H4 (cell line): ENCODE results near the gene PPY. TPM values are rescaled to one million over a fixed set of nuclear protein-coding genes. Genes with fewer than 3 reads are reported as not detected.
A peak's percentile ranks its signal among the peaks of the same experiment; 100 is the strongest.
"Not testable (repeated sequence)": the region's sequence is repeated elsewhere in the genome, so short reads cannot be mapped to it uniquely, and the experiment has no call there.

Source experiments
- DNase-seq: peaks from one replicate; pipeline ENCODE4 v3.0.0-alpha.2; 2015; ENCODE audit warnings: low spot score
- total RNA-seq: library from RNA; depleted of rRNA; stranded (reverse); fragments of >200 nt; shearing (Covaris generic); gene quantifications from 2 replicates; pipeline ENCODE4 v1.2.3, GENCODE V29; 2014; rRNA removed

The PPY gene
- total RNA-seq, 1 experiment from 2014 or later = not detected

DNA sequence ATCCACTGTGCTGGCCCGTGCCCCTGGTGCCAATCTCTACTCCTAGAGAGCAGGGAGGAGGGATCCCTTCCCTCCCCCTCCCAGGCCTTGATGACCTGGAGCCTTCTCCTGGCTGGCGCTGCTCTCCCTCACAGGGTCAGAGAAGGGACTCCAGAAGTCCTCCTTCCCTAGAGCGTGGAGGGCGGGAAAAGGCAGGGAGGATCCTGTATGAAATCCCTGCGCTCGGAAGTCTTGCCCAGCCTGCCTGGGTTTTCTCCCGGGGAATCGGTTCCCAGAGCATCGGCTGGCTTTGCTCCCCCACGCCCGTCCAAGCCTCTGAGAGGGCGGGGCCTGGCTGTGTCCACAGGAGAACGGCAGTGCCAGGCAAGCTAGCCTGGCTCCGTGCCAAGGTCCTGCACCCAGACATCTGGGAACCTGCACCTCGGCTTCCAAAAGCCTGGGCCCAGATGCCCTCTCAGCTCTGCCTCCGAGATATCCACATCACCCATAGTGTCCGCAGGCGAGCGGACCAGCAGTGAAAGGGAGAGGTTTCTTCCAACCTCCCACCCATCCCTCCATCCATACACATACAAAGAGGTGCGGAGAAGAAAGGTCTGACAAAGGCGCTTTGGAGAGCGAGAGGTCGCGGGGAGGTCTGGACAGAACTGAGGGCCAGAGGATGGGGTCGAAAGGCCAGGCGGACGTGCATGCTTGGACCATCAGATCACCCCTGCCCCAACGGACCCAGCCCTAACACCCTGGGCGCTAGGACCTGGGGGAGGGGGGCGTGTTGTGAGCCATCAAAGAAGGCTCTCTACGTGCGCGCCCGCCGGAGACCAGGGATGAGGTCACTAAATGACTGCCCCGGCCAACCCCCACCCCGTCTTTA, 36.1 kb downstream of the PPY start:
- no peak for DNase-seq

DNA sequence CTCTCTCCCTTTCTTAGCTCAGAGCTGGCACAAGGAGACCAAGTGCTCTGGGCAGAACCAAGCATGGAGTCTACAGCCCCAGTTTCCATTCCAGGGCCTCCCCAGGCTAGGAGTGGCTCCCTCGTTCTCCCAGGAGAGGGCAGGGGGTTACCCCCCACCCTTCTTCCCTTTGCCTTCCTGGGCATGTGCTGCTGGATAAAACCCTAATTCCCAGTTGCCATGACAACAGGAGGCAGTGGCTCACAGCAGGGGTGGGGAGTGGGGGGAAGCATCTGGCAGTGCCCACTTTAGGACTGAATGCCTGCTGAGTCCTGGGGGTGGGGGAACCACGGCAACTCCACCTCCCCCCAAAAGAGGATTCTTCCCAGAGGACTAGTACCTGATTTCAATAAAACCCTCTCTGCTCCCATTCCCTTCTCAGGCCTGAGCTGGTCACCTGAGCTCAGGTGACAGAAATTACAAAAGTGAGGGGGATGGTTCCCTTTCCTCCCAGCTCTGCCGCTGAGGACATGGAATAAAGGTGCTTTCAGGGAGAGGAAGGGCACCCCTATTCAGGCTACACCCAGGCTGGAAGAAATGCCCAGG, 36.8 kb downstream of the PPY start:
- DNase-seq = no peak

DNA sequence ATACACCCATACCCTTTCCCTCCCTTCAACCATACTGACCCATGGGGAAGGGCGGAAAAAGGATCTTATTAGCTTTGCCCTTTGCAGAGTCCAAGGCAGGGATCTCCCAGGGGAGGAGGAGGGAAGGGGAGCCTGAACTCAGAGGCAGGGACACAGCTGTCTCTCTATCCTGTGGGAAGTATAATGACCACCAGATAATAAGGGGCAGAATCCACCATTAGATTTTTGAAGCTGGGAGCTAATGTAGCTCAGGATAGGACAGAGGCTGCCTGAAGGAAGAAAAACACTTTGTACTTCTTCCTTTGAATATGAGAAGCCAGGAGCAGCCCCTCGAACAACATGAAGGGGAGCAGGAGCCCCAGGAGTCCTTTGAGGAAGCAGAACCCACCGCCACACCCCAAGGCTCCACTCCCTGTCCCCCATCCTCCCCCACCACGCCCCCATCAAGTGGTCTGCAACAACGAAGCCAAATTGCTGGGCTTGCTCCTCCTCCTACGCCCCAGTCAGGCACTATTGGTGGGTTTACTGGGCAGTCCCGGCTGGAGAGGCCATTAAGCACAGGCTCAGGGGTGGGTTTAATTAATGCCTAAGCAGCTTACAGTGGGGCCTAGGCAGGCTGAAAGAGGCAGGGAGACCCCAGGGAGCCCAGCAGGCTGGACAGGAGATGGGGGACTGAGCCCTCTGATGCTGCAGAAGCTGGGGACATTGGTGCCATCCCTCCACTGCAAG, 40.3 kb downstream of the PPY start:
- DNase-seq = no peak

DNA sequence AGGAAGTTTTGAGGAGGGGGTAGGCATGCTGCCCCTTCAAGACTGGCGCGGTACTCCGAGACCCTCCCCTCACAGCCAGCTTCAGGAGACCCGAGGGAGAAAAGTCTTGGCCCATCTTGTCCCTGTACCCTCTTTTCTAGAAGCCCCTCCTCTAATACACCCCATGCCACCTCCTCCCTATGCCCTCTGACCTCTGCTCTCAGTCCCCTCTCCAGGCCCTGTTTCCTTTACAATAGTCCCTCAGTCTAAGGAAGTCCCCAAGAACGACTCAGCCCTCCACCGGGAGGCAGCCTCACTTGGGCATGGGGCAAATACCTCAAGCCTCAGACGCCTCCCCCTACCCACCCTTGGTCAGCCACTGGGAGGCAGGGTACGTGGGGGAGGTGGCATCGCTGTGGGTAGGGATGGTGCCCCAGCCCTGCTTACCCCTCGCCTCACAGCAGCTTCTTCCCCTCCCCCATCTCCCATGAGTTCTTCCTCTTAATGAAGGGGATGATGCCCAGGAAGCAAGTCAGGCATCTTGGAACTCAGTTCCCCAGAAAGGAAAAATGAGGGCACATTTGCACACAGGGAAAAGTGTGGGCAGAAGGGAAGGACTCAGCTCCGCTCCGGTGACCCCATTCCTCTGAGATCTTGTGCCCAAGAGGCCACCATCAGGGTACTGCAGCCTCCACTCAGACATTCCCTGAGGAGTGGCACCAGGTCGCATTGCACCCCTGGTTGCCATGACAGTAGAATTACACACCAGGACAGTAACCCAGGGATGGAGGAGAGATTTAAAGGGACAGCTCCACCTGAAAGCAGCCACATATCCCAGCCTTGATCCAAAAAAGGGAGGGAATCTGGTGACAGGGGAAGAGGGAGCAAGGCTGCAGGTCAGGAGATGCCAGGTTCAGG, 41.2 kb downstream of the PPY start:
- DNase-seq = no peak

DNA sequence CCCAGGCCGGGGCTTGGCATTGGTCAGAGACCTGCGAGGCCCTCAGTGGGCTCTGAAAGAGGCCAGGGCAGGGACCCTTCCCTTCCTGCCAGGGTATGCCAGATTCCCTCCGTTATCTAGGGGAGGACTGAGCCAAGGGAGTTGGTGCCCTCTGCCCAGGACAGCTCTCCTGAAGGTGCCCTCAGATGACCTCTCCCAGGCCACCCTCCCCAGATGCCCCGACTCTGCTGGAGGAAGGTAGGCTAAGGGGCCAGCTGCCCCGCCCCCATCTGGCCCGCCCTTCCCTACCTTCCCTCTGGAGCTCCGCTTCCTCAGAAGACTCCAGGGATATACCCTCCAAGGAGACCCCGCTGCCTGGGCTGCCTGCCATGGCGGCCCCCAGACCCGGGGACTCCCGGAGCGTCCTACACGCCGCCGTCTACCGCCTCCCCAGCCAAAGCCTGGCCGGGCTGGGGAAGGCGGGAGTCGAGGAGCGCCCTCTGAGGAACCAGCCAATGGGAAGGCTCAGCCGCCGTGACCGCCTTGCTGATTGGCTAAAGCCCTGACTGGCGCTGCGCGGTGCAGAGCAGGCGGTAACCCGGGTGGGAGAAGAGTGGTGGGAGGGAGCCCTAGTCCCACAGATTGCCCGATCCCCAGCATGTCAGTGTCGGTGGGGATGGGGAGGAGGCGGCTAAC, 42.0 kb downstream of the PPY start:
- DNase-seq = peak; percentile 82

DNA sequence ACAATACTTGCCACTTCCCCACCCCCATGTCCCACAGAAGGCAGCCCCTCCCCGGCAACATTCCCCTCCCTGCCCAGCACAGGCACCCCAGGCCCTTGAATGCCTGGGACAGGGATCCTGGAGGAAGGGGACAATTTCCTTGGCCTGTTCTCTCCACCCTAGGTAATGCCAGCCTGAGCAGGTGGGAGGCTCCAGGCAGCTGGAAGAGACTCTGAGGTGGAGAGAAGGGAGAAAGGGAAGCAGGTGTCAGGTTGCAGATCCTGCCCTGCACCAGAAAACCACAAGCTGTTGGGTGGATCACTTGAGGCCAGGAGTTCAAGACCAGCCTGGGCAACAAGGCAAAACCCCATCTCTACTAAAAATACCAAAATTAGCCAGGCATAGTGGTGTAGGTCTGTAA, 43.8 kb downstream of the PPY start:
- DNase-seq = no peak

DNA sequence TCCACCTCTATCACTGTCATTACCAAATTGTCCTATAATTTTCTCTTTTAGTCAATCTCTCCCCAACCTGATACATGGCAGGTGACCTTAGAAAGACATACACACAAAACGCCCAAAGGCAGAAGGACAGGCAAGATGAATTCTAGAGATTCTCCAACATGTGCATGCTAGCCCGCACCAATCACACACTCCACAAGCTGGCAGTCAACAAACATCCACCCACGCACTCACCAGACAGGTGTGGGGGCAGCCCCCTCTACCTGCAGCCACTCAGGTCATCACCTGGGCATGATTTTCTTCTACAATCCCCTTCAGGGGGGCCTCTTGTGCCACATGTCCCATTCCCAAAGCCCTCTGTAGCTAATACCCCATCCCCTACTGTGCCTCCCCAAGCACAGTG, 44.4 kb downstream of the PPY start:
- DNase-seq = no peak

DNA sequence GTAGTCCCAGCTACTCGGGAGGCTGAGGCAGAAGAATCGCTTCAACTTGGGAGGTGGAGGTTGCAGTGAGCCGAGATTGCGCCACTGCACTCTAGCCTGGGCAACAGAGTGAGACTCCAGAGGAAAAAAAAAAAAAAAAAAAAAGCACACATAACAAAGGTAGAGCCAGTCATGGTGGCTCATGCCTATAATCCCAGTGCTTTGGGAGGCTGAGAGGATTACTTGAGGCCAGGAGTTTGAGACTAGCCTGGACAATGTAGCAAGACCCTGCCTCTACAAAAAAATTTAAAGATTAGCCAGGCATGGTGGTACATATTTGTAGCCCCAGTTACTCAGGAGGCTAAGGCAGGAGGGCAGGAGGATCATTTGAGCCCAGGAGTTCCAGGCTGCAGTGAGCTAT, 47.8 kb downstream of the PPY start:
- not testable (repeated sequence) for DNase-seq

DNA sequence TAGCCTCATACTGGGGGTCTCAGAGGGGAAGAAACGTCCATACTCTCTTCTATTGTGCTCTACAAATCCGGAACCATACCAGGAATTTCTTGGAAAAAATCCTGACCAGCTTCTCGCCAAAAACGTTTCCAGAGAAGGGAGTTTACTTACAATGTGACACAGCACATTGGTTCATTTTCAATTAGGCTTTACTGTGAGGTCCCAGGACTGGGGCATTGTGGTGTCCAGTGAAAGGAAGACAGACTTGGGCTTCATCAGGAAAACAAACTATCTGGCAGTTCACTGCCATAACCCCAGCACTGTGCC, 49.7 kb downstream of the PPY start:
- no peak for DNase-seq

DNA sequence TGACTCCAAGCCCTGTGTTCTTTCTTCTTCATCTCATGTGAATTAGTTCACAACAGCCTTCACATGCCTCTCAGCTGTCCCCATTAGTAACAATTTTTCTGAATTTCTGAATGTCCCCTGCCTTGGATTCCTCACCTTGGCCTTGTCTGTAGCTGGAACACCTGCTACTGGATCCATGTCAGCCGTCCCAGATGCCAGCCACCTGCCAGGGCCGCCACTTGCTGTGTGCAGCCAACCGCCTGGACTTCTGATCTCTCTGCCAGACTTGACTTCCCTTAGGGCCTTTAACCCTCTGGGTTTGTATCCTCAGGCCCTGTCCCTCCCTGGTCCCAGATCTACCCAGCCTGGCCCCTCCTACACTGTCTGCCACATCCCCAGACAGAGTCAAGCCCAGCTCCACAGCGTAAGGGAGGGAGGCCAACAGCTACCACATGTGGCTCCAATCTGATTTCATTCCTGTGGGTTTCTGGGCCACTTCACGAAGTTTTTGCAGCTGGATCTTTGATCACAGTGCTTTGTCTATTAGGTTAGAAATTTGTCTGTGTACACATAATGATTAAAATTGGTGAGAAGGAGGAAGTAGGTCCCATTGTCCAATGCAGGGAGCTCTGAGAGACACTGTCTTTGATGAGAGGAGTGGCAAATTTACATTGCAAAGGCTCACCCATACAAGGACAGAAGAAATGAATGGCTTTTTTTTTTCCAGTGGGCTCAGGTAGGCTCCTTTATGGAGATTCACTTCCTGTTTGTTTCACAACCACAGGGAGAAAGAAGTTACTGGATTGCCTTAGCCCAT, 50.2 kb downstream of the PPY start:
- no peak for DNase-seq

Other genes with a start within 250 kb of the PPY start
- gene SOST, start 183.7 kb downstream of the PPY start, total RNA-seq = 4.2 and 6.1 TPM in 2 replicates
- gene DUSP3, start 163.5 kb downstream of the PPY start, total RNA-seq = 34.3 and 37.3 TPM in 2 replicates
- not detected in 2 replicates for gene CFAP97D1, start 162.0 kb downstream of the PPY start, total RNA-seq
- gene MPP3, start 109.3 kb downstream of the PPY start, total RNA-seq = 4.0 and 4.3 TPM in 2 replicates
- gene CD300LG, start 95.3 kb downstream of the PPY start, total RNA-seq = not detected in 2 replicates
- gene MPP2, start 34.9 kb downstream of the PPY start, total RNA-seq = 1.2 and 1.8 TPM in 2 replicates
- gene PYY, start 11.5 kb upstream of the PPY start, total RNA-seq = 0.17 TPM in 1 of 2 replicates, not detected in the other
- 1.0 and 3.1 TPM in 2 replicates for gene NAGS, start 62.1 kb upstream of the PPY start, total RNA-seq
- gene TMEM101, start 72.5 kb upstream of the PPY start, total RNA-seq = 45.9 and 54.9 TPM in 2 replicates
- 62.2 and 65.0 TPM in 2 replicates for gene LSM12, start 124.2 kb upstream of the PPY start, total RNA-seq
- 51.0 and 71.2 TPM in 2 replicates for gene G6PC3, start 128.3 kb upstream of the PPY start, total RNA-seq
- 13.7 and 16.8 TPM in 2 replicates for gene HDAC5, start 181.2 kb upstream of the PPY start, total RNA-seq
- gene HROB, start 199.5 kb upstream of the PPY start, total RNA-seq = 4.0 and 7.0 TPM in 2 replicates
- not detected in 2 replicates for gene ASB16, start 228.2 kb upstream of the PPY start, total RNA-seq
- gene TMUB2, start 244.5 kb upstream of the PPY start, total RNA-seq = 16.4 and 19.1 TPM in 2 replicates